ENCODE data around the gene UBB.

UBB gene

DNA sequence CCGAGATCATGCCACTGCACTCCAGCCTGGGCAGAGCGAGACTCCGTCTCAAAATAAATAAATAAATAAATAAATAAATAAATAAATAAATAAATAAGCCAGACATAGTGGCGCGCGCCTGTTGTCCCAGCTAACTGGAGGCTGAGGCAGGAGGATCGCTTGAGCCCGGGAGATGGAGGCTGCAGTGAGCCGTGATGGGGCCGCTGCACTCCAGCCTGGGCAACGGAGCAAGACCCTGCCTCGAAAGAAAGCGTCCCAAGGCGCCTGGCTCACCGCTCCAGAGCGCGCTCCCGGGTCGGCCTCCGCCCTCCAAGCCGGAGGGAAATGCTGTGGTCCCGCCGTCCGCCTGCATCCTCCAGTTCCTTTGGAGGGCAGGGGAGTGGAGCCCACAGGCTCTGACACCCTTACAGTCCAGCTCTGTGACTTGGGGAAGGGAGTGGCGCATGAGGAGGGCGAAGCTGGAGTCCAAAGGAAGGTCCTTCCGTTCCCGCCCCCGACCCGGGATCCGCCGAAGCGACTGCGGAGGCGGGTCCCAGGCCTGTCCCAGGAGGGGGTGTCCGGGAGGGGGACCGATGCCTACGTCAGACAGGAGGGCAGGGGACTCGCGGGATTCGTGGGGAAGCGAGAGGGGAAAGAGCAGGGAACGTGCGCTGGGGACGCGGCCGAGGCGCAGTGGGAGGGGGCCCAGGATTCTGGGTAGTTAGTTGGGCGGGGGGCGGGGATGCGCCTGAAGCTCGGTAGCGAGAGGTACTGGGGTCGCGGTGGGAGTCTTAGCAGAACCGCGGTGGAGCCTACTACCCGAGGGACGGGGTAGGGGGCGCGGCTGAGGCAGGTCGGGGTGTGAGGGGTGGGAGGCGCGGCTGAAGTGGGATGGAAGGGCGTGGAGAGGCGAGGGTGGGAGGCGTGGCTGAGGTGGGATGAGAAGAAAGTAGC, 26.1 kb downstream of the UBB start:
- DNase-seq (ENCODE audit: low read depth): no peak

DNA sequence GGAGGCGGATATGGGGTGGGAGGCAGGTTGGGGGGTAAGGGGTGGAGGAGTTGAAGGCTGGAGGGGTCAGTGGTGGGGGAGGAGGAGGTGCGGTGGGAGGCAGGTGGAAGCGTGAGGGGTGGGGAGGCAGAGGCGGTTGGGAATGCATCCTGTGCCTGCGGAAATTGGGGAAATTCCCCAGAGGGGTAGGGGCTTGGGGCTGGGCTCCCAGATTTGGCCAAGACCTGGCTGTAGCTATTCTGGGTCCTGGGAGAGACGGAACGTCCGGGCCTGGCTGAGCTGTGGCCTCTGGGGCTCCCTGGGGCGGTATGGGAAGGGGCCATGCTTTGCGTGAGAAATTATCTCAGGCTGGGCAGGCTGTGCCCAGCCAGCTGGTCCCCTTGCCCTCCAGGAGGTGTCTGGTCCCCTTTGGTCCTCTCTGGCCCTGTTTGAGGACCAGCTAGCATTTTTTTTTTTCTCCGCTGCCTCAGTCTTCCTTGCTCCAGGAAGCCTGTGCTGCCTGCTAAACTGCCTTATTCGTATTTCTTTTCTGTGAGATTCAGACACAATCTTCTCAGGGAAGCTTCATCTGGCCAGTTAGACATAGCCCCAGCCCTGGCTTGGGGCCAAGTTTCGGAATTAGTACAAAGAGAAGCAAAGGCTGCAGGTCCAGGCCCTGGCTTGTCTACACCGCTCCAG, 27.2 kb downstream of the UBB start:
- no peak overlapping the region for H3K4me3 ChIP-seq (replicated peaks; ENCODE audit: low read depth, low read length)
- peak; percentile 63 for DNase-seq (ENCODE audit: low read depth)
- TF ChIP-seq, protein P1, sequence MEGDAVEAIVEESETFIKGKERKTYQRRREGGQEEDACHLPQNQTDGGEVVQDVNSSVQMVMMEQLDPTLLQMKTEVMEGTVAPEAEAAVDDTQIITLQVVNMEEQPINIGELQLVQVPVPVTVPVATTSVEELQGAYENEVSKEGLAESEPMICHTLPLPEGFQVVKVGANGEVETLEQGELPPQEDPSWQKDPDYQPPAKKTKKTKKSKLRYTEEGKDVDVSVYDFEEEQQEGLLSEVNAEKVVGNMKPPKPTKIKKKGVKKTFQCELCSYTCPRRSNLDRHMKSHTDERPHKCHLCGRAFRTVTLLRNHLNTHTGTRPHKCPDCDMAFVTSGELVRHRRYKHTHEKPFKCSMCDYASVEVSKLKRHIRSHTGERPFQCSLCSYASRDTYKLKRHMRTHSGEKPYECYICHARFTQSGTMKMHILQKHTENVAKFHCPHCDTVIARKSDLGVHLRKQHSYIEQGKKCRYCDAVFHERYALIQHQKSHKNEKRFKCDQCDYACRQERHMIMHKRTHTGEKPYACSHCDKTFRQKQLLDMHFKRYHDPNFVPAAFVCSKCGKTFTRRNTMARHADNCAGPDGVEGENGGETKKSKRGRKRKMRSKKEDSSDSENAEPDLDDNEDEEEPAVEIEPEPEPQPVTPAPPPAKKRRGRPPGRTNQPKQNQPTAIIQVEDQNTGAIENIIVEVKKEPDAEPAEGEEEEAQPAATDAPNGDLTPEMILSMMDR (IDR thresholded peaks at IDR 0.05; ENCODE audit: low read length, missing control alignments): no peak

More for the DNA sequence above, 26.1 kb downstream of the UBB start:
- TF ChIP-seq, protein P1 (IDR thresholded peaks at IDR 0.05; ENCODE audit: low read length, missing control alignments): no peak
- peak overlapping the region; percentile 57 for H3K4me3 ChIP-seq (replicated peaks; ENCODE audit: low read depth, low read length)

GRCh38 chr17:16415031-16415924, 34.4 kb downstream of the UBB start, which contains the start of gene TRPV2:
TRPV2 (plus strand) TSS chr17:16415571; CDS start chr17:16417669, 2,098 bp downstream.
- DNase-seq (ENCODE audit: low read depth): no peak
- H3K4me3 ChIP-seq (replicated peaks; ENCODE audit: low read depth, low read length): peak within 1 kb of the TSS; percentile 61
- TF ChIP-seq, protein P1 (IDR thresholded peaks at IDR 0.05; ENCODE audit: low read length, missing control alignments): peak; percentile 15

- no peak for DNase-seq (ENCODE audit: low read depth)
- TF ChIP-seq, protein P1 (IDR thresholded peaks at IDR 0.05; ENCODE audit: low read length, missing control alignments): no peak
- no peak overlapping the region for H3K4me3 ChIP-seq (replicated peaks; ENCODE audit: low read depth, low read length)
These were observed 36.5 kb downstream of the UBB start for GRCh38 chr17:16417399-16417798.

DNA sequence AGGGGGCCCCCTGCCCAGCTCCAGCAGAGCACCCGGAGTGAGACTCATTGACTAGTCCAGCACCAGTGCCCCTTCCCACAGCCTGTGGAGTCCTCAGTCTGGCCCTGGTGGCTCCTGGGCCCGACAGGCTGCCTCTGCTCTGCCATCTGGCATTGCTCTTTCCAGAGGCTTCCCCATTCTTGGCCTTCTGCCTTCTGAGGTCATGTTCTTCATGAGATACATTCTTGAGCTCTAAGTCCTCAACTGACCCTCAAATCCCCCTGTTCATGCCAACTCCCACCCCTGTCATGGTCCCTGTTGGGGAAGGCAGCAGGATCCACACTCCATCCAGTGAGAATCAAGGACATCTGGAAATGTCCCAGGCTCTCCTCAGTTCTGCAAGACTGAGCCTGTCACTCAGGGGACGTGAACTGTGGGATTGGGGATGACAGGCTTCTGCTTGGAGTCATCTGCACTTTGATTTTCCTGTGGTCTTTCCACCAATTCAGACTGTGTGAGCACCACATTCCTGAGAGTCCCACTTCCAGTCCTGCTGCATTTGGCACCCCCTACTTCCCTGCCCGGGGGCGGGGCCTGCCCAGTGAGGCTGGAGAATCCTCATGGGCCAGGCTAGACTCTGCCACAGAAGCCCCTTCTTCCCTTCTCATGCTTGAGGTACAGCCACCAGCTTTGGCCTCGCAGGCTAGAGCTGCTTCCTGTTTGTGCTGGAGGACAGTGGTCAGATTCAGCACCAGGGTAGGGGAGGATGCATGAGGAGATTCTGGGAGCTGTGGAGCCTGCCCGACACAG, 37.2 kb downstream of the UBB start:
- no peak overlapping the region for H3K4me3 ChIP-seq (replicated peaks; ENCODE audit: low read depth, low read length)
- TF ChIP-seq, protein P1 (IDR thresholded peaks at IDR 0.05; ENCODE audit: low read length, missing control alignments): no peak
- DNase-seq (ENCODE audit: low read depth): no peak

DNA sequence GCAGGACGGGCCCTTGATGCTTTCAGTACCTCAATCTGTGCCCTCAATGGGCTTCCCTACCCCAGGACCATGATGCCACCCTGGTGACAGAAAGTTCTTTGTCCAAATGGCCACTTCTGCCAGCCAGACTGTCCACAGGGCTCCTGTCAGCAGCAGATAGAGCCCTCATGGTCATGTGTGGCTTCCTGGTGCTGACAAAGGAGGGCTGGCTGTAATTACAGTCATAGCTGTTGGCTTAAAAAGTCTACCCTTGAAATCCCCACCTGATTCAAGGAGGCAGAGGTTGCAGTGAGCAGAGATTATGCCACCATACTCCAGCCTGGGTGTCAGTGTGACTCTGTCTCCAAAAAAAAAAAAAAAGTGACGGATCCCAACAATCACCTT, 37.8 kb downstream of the UBB start:
- TF ChIP-seq, protein P1 (IDR thresholded peaks at IDR 0.05; ENCODE audit: low read length, missing control alignments): no peak
- no peak for DNase-seq (ENCODE audit: low read depth)
- no peak overlapping the region for H3K4me3 ChIP-seq (replicated peaks; ENCODE audit: low read depth, low read length)
